Colonic mucosa (tissue), 4 donors: ENCODE measurements around the gene CAPN10. TPM values are rescaled to one million over a fixed set of nuclear protein-coding genes. Genes with fewer than 3 reads are reported as not detected.

Source experiments
- DNase-seq: peaks from one replicate; pipeline ENCODE4 v3.0.0-alpha.2; 2020
- H3K27ac ChIP-seq: fragments of 200-600 bp; one replicate; pipeline ENCODE4 v1.8.0; 2021
- H3K27me3 ChIP-seq: fragments of 200-600 bp; one replicate; pipeline ENCODE4 v1.8.0; 2021
- H3K36me3 ChIP-seq: fragments of 200-600 bp; one replicate; pipeline ENCODE4 v1.8.0; 2021
- H3K4me1 ChIP-seq: fragments of 200-600 bp; one replicate; pipeline ENCODE4 v1.8.0; 2021; ENCODE audit warnings: mild to moderate bottlenecking
- H3K4me3 ChIP-seq: fragments of 200-600 bp; one replicate; pipeline ENCODE4 v1.8.0; 2021
- H3K9ac ChIP-seq, 2 donors: one replicate each; pipeline ENCODE4 v1.7.0; 2013; ENCODE audit warnings: control low read depth in 2 of 2, low read depth in 2 of 2, low read length in 2 of 2
- H3K9me3 ChIP-seq: fragments of 200-600 bp; one replicate; pipeline ENCODE4 v1.8.0; 2021
- intact Hi-C: fragments of 100-400 bp; cut with DNase I; formaldehyde crosslinking; loops from one replicate; pipeline ENCODE4 v1.14.1; 2022
- total RNA-seq, 2 donors: library from RNA; stranded (reverse); fragmentation: NEBNext Ultra II Directional in 1 of 2; extraction: Animal tissue kit (Norgen Biotek cat#: 25700) in 1 of 2; gene quantifications; one replicate each; pipeline ENCODE4 v1.2.1, GENCODE V29; 2021
- TF ChIP-seq, protein P1 (sequence below): fragments of 200-600 bp; IDR thresholded peaks from one replicate; pipeline ENCODE4 v1.8.0; 2022; ENCODE audit warnings: antibody characterized with exemption, mild to moderate bottlenecking
- donor health status: healthy.
- donor health status: DM: no; HTN: no; CAD: no.
- donor health status: DM: no; HTN: no; CAD: no.

The CAPN10 gene
- total RNA-seq, 2 donors from 2014 or later = 29.1 to 47.8 TPM

DNA sequence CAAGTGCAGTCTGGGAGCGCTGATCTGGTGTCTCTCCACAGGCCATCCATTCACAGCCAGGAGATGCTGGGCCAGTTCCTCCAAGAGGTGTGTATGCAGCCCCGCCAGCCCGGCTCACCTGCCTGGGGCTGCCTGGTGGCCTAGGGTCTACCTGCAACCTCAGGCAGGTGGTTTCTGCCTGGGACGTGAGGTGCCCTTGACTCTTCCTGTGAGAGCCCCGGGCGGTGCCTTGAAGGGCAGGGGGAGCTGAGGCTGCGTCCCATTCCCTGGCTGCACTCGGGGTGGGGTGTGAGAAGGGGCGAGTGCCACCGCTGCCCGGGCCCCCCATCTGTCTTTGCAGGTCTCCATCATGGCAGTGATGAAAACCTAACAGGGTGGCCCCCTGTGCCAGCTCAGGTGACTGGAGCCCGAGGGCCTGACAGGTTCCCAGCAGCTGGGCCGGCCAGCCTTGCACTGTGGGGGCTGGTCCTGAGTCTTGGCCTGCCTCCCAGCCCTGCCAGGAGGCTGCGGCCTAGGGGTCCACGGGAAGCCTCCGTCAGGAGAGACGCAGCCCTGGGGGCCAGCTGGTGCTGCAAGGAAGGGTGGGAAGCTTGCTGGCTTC lies 11.9 kb downstream of the CAPN10 start:
- no peak for DNase-seq
- intact Hi-C loops = no loop called here
- TF ChIP-seq, protein P1, sequence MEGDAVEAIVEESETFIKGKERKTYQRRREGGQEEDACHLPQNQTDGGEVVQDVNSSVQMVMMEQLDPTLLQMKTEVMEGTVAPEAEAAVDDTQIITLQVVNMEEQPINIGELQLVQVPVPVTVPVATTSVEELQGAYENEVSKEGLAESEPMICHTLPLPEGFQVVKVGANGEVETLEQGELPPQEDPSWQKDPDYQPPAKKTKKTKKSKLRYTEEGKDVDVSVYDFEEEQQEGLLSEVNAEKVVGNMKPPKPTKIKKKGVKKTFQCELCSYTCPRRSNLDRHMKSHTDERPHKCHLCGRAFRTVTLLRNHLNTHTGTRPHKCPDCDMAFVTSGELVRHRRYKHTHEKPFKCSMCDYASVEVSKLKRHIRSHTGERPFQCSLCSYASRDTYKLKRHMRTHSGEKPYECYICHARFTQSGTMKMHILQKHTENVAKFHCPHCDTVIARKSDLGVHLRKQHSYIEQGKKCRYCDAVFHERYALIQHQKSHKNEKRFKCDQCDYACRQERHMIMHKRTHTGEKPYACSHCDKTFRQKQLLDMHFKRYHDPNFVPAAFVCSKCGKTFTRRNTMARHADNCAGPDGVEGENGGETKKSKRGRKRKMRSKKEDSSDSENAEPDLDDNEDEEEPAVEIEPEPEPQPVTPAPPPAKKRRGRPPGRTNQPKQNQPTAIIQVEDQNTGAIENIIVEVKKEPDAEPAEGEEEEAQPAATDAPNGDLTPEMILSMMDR = no peak
- no peak overlapping the region for H3K4me3 ChIP-seq
- no peaks in the 10 kb centered on the region for H3K27me3 ChIP-seq
- no peaks in the 10 kb centered on the region for H3K9me3 ChIP-seq
- H3K9ac ChIP-seq = no peak overlapping the region
- no peaks in the 10 kb centered on the region for H3K36me3 ChIP-seq
- peaks cover 6% of the 10 kb centered on the region for H3K4me1 ChIP-seq
- no peak overlapping the region for H3K27ac ChIP-seq

DNA sequence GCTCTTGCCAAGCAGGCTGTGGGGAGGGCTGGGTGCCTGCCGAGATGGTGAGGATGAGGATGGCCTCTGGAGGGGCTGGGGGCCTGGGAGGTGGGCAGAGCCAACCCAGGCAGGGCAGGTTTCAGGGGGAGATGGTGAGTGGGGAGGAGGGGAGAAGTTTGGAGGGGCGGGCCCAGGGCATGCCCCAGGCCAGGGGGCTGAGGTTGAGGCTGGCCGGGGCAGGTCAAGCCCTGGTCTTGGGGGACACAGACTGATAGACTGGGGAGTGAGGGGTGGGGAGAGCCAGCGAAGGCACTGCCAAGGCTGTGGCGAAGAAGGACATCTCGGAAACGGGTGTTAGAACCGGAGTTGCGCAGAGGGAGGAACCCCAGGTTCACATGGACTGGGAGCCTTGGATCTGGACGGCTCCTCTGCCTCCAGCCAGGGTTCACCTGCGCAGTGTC lies 12.6 kb downstream of the CAPN10 start:
- Histone ChIP-seq H3K9me3 (no peaks in the 10 kb centered on the region), H3K27me3 (no peaks in the 10 kb centered on the region), H3K27ac (no peak overlapping the region), H3K4me3 (no peak overlapping the region), H3K4me1 (peaks cover 11% of the 10 kb centered on the region), H3K36me3 (no peaks in the 10 kb centered on the region), H3K9ac (no peak overlapping the region)
- intact Hi-C loops = no loop called here
- DNase-seq = no peak
- TF ChIP-seq, protein P1 = no peak

DNA sequence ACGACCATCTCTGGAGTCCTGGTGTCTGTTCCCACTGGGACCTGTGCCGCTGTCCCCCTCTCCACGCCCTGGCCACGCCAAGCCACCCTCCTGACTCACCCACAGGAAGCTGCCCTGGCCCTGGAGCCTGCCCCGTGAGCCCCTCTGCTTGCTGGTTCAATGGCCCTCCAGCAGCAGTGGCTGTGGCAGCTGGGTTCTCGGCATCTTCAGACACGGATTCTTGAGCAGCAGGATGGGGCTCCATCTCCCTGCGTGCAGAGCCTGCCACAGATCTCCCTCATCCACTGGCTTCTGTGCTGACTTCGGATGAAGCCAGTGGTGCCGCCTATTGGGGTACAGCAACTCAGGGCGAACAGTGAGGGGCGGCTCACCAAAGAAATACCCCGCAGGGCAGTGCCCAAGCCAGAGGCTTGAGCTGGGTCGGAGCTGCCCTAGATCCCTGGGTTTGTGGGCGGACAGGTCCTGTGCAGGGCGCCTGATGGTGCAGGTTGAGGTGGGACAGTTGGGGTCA lies 14.0 kb downstream of the CAPN10 start:
- H3K9me3 ChIP-seq = no peaks in the 10 kb centered on the region
- no peak overlapping the region for H3K9ac ChIP-seq
- no peaks in the 10 kb centered on the region for H3K27me3 ChIP-seq
- intact Hi-C loops = loop anchor here (10.0 kb wide), 1 partner anchor 86 kb away; no protein-coding TSS in a partner anchor
- no peak for DNase-seq
- TF ChIP-seq, protein P1 = no peak
- H3K36me3 ChIP-seq = no peaks in the 10 kb centered on the region
- H3K4me1 ChIP-seq = peaks cover 11% of the 10 kb centered on the region
- H3K27ac ChIP-seq = no peak overlapping the region
- no peak overlapping the region for H3K4me3 ChIP-seq

DNA sequence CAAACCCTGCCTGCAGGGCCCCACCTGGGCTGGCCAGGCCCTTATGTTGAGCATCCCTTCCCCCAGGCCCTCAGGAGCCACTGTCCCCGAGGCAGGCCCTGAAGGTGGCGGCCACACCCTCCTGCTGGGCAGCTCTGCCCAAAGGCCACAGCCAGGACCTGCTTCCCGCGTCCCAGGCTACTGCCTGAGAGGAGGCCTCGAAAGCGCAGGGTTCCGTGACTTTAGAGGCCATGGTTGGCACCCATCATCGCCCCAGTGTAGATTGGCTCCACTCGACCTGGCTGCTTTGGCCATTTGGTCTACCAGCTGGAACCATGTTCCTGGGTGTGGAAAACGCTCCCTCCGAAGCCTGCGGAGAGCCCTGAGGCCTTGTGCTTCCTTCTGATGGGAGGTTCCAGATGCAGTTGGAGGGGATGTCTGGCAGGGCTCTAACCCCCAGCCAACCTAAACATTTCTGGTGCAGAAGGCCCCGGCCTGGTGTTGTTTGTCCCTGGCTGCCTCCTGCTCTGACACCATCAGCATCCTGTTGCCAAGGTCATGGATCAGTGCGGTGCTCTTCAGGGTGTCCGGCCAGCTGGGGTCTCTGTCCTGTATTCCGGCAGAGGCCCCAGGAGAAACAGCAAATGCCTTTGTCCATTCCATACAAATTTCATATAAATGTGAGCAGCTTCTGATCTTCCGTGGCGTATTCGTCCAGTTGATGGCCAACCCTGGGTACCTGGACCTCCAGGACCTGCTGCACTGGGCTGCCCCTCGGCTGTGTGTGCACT lies 14.7 kb downstream of the CAPN10 start:
- Histone ChIP-seq H3K36me3 (no peaks in the 10 kb centered on the region), H3K9ac (no peak overlapping the region), H3K9me3 (no peaks in the 10 kb centered on the region), H3K27ac (no peak overlapping the region), H3K4me1 (peaks cover 11% of the 10 kb centered on the region), H3K4me3 (no peak overlapping the region), H3K27me3 (no peaks in the 10 kb centered on the region)
- no peak for DNase-seq
- TF ChIP-seq, protein P1 = no peak
- intact Hi-C loops = loop anchor here (10.0 kb wide), 1 partner anchor 86 kb away; no protein-coding TSS in a partner anchor

DNA sequence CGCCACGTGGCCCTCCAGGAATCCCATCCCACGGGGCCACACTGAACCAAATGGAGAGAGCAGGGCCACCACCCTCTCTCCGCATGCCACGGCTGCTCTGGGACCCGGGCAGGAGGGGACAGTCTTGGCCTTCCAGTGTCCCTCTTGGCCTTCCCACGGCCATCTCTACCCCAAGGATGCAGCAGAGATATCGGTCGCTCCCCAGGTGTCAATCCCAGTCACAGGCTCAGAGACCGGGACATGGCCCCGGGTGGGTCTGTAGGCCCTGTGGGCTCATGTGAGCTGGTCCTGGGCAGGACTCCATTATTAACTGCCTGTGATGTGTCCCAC lies 15.3 kb downstream of the CAPN10 start:
- no peaks in the 10 kb centered on the region for H3K36me3 ChIP-seq
- peaks cover 11% of the 10 kb centered on the region for H3K4me1 ChIP-seq
- no peaks in the 10 kb centered on the region for H3K9me3 ChIP-seq
- intact Hi-C loops = loop anchor here (10.0 kb wide), 1 partner anchor 87 kb away; no protein-coding TSS in a partner anchor
- TF ChIP-seq, protein P1 = no peak
- H3K27me3 ChIP-seq = no peaks in the 10 kb centered on the region
- no peak overlapping the region for H3K4me3 ChIP-seq
- H3K27ac ChIP-seq = no peak overlapping the region
- no peak for DNase-seq
- H3K9ac ChIP-seq = no peak overlapping the region
